Parathyroid adenoma (tissue), 2 donors: ENCODE results near the gene NIPAL1.
"Not testable (repeated sequence)": the region's sequence is repeated elsewhere in the genome, so short reads cannot be mapped to it uniquely, and the experiment has no call there.

Source experiments
- H2AFZ ChIP-seq: fragments of 300-600 bp; sonication (generic); one replicate; pipeline ENCODE4 v1.7.0; 2017; ENCODE audit warnings: antibody characterized with exemption, mild to moderate bottlenecking
- H3K27ac ChIP-seq: fragments of 300-600 bp; sonication (generic); one replicate; pipeline ENCODE4 v1.7.0; 2017
- H3K27me3 ChIP-seq: fragments of 300-600 bp; sonication (generic); one replicate; pipeline ENCODE4 v1.7.0; 2017; ENCODE audit warnings: low read length; ENCODE audit not compliant: control insufficient read depth, insufficient read depth
- H3K36me3 ChIP-seq: fragments of 300-600 bp; sonication (generic); one replicate; pipeline ENCODE4 v1.7.0; 2017; ENCODE audit warnings: low read length; ENCODE audit not compliant: control insufficient read depth, insufficient read depth
- H3K4me1 ChIP-seq: fragments of 300-600 bp; sonication (generic); one replicate; pipeline ENCODE4 v1.7.0; 2017; ENCODE audit warnings: control low read depth
- H3K4me2 ChIP-seq: fragments of 300-600 bp; sonication (generic); one replicate; pipeline ENCODE4 v1.7.0; 2017; ENCODE audit warnings: low read length
- H3K4me3 ChIP-seq: fragments of 300-600 bp; sonication (generic); one replicate; pipeline ENCODE4 v1.7.0; 2017; ENCODE audit warnings: low read depth, low read length
- H3K79me2 ChIP-seq: fragments of 300-600 bp; sonication (generic); one replicate; pipeline ENCODE4 v1.7.0; 2017; ENCODE audit warnings: control low read depth
- H3K9ac ChIP-seq: fragments of 300-600 bp; sonication (generic); one replicate; pipeline ENCODE4 v1.7.0; 2017; ENCODE audit warnings: mild to moderate bottlenecking
- H3K9me3 ChIP-seq: fragments of 300-600 bp; sonication (generic); one replicate; pipeline ENCODE4 v1.7.0; 2017; ENCODE audit warnings: low read length; ENCODE audit not compliant: control insufficient read depth
- TF ChIP-seq, protein P1 (sequence below): fragments of 300-600 bp; sonication (generic); IDR thresholded peaks from one replicate; pipeline ENCODE4 v1.7.0; 2017; ENCODE audit warnings: antibody characterized with exemption, mild to moderate bottlenecking
- donor health status: primary hyperparathyroidism.

NIPAL1 gene

GRCh38 chr4:48003568-48003967 is 13.0 kb upstream of the NIPAL1 start:
- not testable (repeated sequence) for H3K4me3 ChIP-seq, H3K9me3 ChIP-seq, H3K4me1 ChIP-seq, H3K27ac ChIP-seq, H3K4me2 ChIP-seq, H2AFZ ChIP-seq, H3K79me2 ChIP-seq, H3K36me3 ChIP-seq, H3K9ac ChIP-seq, H3K27me3 ChIP-seq
- TF ChIP-seq, protein P1, sequence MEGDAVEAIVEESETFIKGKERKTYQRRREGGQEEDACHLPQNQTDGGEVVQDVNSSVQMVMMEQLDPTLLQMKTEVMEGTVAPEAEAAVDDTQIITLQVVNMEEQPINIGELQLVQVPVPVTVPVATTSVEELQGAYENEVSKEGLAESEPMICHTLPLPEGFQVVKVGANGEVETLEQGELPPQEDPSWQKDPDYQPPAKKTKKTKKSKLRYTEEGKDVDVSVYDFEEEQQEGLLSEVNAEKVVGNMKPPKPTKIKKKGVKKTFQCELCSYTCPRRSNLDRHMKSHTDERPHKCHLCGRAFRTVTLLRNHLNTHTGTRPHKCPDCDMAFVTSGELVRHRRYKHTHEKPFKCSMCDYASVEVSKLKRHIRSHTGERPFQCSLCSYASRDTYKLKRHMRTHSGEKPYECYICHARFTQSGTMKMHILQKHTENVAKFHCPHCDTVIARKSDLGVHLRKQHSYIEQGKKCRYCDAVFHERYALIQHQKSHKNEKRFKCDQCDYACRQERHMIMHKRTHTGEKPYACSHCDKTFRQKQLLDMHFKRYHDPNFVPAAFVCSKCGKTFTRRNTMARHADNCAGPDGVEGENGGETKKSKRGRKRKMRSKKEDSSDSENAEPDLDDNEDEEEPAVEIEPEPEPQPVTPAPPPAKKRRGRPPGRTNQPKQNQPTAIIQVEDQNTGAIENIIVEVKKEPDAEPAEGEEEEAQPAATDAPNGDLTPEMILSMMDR = peak; percentile 28

DNA sequence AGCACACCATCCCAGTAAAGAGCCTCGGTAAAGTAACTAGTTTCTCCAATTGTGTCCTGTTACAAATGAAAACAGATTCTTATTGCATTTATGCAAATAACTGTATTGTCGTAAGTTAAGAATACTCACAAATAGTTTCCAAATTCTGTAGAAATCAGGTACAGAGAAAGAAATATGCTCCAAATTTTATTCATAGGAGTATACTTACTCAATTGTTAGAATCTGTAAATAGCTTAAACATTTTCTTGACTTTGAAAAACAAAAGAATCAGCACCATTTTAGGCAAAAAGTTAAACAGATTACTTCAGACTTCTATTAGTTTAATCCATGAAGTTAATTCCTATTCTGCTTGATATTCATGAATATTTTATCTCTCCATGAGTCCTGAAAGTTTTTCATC is 10.8 kb upstream of the NIPAL1 start:
- H3K9me3 ChIP-seq = no peaks in the 10 kb centered on the region
- H3K36me3 ChIP-seq = no peaks in the 10 kb centered on the region
- H3K4me1 ChIP-seq = no peaks in the 10 kb centered on the region
- no peak overlapping the region for H3K27ac ChIP-seq
- H2AFZ ChIP-seq = no peak overlapping the region
- no peak overlapping the region for H3K9ac ChIP-seq
- no peaks in the 10 kb centered on the region for H3K79me2 ChIP-seq
- TF ChIP-seq, protein P1 = no peak
- H3K4me2 ChIP-seq = no peak overlapping the region
- H3K4me3 ChIP-seq = no peak overlapping the region
- no peaks in the 10 kb centered on the region for H3K27me3 ChIP-seq

DNA sequence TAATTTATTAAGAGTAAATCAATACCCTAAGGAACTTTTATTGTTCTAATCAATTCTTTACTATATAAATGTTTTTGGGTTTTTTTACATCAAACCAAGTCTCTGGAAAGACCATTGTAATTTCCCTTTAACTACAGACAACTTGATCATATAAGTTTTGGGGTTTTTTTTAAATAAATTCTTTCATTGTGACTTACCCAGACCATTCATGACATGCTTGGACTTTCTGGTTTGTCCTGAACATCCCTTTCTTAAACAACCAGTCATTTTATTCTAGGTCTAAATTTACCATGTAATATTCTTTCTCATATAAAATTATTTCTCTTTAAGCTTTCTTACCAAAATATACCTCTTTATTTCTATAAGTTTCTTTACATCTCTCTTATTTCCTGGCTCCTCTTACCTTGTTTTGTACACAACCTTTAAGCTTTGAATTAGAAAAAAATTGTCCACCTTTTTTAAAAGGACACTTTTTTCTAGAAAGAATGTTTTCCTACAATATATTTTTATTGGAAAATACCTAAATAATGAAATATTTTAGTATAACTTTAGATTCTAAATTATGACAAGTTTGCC is 8.5 kb upstream of the NIPAL1 start:
- Histone ChIP-seq H3K9me3 (no peaks in the 10 kb centered on the region), H3K79me2 (no peaks in the 10 kb centered on the region), H3K4me3 (no peak overlapping the region), H3K27ac (no peak overlapping the region), H3K36me3 (no peaks in the 10 kb centered on the region), H3K4me2 (no peak overlapping the region), H3K9ac (no peak overlapping the region), H3K4me1 (peaks cover 4% of the 10 kb centered on the region), H3K27me3 (no peaks in the 10 kb centered on the region), H2AFZ (no peak overlapping the region)
- TF ChIP-seq, protein P1 = no peak

GRCh38 chr4:48010906-48011305 is 5.7 kb upstream of the NIPAL1 start:
- H3K4me3 ChIP-seq, H3K4me1 ChIP-seq, H2AFZ ChIP-seq, H3K4me2 ChIP-seq, H3K36me3 ChIP-seq, H3K9me3 ChIP-seq, H3K79me2 ChIP-seq, H3K27ac ChIP-seq, H3K27me3 ChIP-seq, H3K9ac ChIP-seq: not testable (repeated sequence)

GRCh38 chr4:48011722-48012121 is 4.8 kb upstream of the NIPAL1 start:
- Histone ChIP-seq H2AFZ (no peak overlapping the region), H3K36me3 (no peaks in the 10 kb centered on the region), H3K4me2 (no peak overlapping the region), H3K4me3 (no peak overlapping the region), H3K4me1 (peaks cover 5% of the 10 kb centered on the region), H3K9me3 (no peaks in the 10 kb centered on the region), H3K27me3 (no peaks in the 10 kb centered on the region), H3K27ac (no peak overlapping the region), H3K9ac (no peak overlapping the region), H3K79me2 (no peaks in the 10 kb centered on the region)
- TF ChIP-seq, protein P1 = no peak
